ENCODE results near the gene FGF14. TPM values are rescaled to one million over a fixed set of nuclear protein-coding genes. Genes with fewer than 3 reads are reported as not detected.
"Not testable (repeated sequence)": the region's sequence is repeated elsewhere in the genome, so short reads cannot be mapped to it uniquely, and the experiment has no call there.

FGF14 gene
- total RNA-seq, 1 donor from 2014 or later, result 0.23 TPM

DNA sequence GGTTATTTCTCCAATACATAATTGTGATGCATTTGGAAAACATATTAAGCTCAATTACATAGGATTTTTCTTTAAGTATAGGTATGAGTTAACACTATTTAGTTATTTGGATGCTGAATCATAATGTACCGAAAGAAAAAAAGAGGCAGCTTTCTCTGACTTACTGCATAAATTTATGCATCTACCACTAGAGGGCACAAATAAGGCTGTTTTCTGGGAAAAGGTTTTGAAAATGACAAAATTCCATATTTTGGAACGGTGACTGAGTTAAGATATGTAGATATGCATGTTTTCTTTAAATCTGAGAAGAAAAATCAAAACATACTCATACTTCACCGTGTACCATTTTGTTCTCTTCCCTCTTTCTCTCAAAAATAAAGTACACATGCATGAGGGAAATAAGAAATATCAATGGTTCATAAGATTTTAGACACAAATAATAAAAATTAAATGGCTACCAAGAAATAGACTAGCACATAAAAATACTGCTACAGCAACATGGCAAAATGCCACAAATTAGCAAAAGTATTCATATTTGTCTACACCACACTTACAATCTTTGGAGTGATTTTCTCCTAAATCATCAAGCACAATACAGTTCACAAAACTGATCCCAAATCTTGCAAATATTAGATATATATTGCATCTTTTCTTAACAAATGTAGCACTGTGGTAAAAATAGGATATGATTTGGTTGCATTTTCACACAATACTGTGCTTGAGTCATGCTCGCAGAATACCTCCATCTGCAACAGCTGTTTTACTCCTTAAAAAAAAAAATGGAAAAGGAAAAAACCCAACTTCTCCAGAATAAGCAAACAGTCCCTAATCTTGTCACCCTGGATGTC lies 260.0 kb downstream of the FGF14 start:
- no peak overlapping the region for H3K4me3 Mint-ChIP-seq (ENCODE audit: unreplicated experiment)
- no peak overlapping the region for H3K9ac ChIP-seq (ENCODE audit: low read length)
- no peaks in the 10 kb centered on the region for H3K36me3 ChIP-seq (ENCODE audit: insufficient read depth, low read length)
- no peak overlapping the region for H3K4me2 ChIP-seq (ENCODE audit: low read length)
- FAIRE-seq (no peak), DNase-seq (ENCODE audit: low read depth) (peak; percentile 18)
- H2AFZ ChIP-seq (ENCODE audit: low read depth, low read length), result no peak overlapping the region
- no peaks in the 10 kb centered on the region for H3K27me3 ChIP-seq (ENCODE audit: insufficient read depth, low read length)
- no peak overlapping the region for H3K27ac Mint-ChIP-seq (ENCODE audit: unreplicated experiment)
- no peaks in the 10 kb centered on the region for H3K9me3 ChIP-seq (ENCODE audit: insufficient read depth, low read depth, low read length)
- H3K36me3 Mint-ChIP-seq (ENCODE audit: low read depth, unreplicated experiment), result no peaks in the 10 kb centered on the region
- H3K4me3 ChIP-seq (ENCODE audit: insufficient read depth, low read depth, low read length), result no peak overlapping the region
- no peaks in the 10 kb centered on the region for H3K79me2 ChIP-seq (ENCODE audit: insufficient read depth, low read length)
- TF ChIP-seq, protein P1, sequence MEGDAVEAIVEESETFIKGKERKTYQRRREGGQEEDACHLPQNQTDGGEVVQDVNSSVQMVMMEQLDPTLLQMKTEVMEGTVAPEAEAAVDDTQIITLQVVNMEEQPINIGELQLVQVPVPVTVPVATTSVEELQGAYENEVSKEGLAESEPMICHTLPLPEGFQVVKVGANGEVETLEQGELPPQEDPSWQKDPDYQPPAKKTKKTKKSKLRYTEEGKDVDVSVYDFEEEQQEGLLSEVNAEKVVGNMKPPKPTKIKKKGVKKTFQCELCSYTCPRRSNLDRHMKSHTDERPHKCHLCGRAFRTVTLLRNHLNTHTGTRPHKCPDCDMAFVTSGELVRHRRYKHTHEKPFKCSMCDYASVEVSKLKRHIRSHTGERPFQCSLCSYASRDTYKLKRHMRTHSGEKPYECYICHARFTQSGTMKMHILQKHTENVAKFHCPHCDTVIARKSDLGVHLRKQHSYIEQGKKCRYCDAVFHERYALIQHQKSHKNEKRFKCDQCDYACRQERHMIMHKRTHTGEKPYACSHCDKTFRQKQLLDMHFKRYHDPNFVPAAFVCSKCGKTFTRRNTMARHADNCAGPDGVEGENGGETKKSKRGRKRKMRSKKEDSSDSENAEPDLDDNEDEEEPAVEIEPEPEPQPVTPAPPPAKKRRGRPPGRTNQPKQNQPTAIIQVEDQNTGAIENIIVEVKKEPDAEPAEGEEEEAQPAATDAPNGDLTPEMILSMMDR (IDR thresholded peaks at IDR 0.05; ENCODE audit: insufficient read depth, low read depth, low read length), result peak; percentile 80
- TF ChIP-seq EZH2 (IDR thresholded peaks at IDR 0.05; ENCODE audit: insufficient read depth, low read length), result no peak
- H4K20me1 ChIP-seq (ENCODE audit: insufficient read depth, low read length), result no peaks in the 10 kb centered on the region
- no peaks in the 10 kb centered on the region for H3K4me1 Mint-ChIP-seq (ENCODE audit: low read depth, unreplicated experiment)
- no peaks in the 10 kb centered on the region for H3K9me3 Mint-ChIP-seq (ENCODE audit: unreplicated experiment)
- H3K27me3 Mint-ChIP-seq (ENCODE audit: low read depth, unreplicated experiment), result no peaks in the 10 kb centered on the region
- no peak overlapping the region for H3K27ac ChIP-seq (ENCODE audit: low read depth, low read length)
- H3K4me1 ChIP-seq (ENCODE audit: insufficient read depth, low read length), result no peaks in the 10 kb centered on the region

DNA sequence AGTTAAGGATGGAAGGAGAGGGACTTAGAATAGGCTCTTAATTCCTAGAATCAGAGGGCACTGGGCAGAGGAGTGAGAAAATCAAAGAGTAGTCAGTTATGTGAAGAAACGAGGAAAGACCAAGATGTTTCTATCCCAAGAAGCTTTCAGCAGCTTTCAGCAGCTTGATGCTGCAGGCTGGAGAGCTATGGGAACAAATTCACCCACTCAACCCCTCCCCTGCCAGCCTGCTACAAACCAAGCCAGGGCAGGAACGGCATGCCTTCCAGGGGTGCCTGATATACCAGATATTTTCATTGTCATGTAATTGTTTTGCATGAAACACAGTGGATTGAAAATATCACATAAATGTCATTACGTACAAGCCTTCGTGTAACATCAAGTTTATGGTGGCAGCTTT lies 262.2 kb downstream of the FGF14 start:
- Mint-ChIP-seq H3K27me3 (ENCODE audit: low read depth, unreplicated experiment) (no peaks in the 10 kb centered on the region), H3K4me3 (ENCODE audit: unreplicated experiment) (no peak overlapping the region), H3K4me1 (ENCODE audit: low read depth, unreplicated experiment) (peaks cover 2% of the 10 kb centered on the region), H3K9me3 (ENCODE audit: unreplicated experiment) (no peaks in the 10 kb centered on the region), H3K27ac (ENCODE audit: unreplicated experiment) (no peak overlapping the region), H3K36me3 (ENCODE audit: low read depth, unreplicated experiment) (no peaks in the 10 kb centered on the region)
- Histone ChIP-seq H2AFZ (ENCODE audit: low read depth, low read length) (no peak overlapping the region), H3K9me3 (ENCODE audit: insufficient read depth, low read depth, low read length) (no peaks in the 10 kb centered on the region), H3K4me1 (ENCODE audit: insufficient read depth, low read length) (no peaks in the 10 kb centered on the region), H3K36me3 (ENCODE audit: insufficient read depth, low read length) (no peaks in the 10 kb centered on the region), H3K79me2 (ENCODE audit: insufficient read depth, low read length) (no peaks in the 10 kb centered on the region), H3K4me2 (ENCODE audit: low read length) (no peak overlapping the region), H3K27me3 (ENCODE audit: insufficient read depth, low read length) (no peaks in the 10 kb centered on the region), H3K4me3 (ENCODE audit: insufficient read depth, low read depth, low read length) (no peak overlapping the region), H3K27ac (ENCODE audit: low read depth, low read length) (no peak overlapping the region), H4K20me1 (ENCODE audit: insufficient read depth, low read length) (no peaks in the 10 kb centered on the region), H3K9ac (ENCODE audit: low read length) (no peak overlapping the region)
- DNase-seq (ENCODE audit: low read depth) (no peak), FAIRE-seq (no peak)
- TF ChIP-seq, protein P1 (IDR thresholded peaks at IDR 0.05; ENCODE audit: insufficient read depth, low read depth, low read length), result no peak
- no peak for TF ChIP-seq EZH2 (IDR thresholded peaks at IDR 0.05; ENCODE audit: insufficient read depth, low read length)

DNA sequence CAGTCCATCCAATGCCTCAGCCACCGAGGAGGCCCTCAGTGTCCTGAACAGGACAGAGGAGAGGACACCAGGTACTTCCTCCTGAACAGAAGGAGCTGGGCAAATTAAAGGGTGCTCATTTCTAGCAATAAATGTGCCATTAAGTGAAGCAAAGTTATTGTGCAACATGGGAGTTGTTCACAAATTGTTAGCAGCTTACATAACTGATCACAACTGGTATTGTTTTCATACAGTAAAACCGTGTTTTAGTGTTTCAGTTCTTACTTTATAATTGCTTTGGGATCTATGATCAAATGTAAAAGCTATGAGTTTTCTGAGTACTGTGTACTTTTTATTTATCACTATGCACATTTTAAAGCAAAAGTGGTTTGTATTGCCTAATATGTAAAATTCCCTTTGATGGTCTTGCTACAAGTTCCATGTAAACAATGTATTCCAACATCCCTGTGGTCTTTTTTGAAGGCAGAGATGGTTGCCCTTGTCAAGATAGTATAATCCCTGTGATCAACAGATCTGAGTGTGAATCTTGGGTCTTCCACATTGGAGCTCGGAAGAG lies 263.1 kb downstream of the FGF14 start:
- Mint-ChIP-seq H3K36me3 (ENCODE audit: low read depth, unreplicated experiment) (no peaks in the 10 kb centered on the region), H3K4me1 (ENCODE audit: low read depth, unreplicated experiment) (peaks cover 2% of the 10 kb centered on the region), H3K9me3 (ENCODE audit: unreplicated experiment) (no peaks in the 10 kb centered on the region), H3K4me3 (ENCODE audit: unreplicated experiment) (no peak overlapping the region), H3K27ac (ENCODE audit: unreplicated experiment) (no peak overlapping the region), H3K27me3 (ENCODE audit: low read depth, unreplicated experiment) (no peaks in the 10 kb centered on the region)
- Histone ChIP-seq H3K4me3 (ENCODE audit: insufficient read depth, low read depth, low read length) (no peak overlapping the region), H2AFZ (ENCODE audit: low read depth, low read length) (no peak overlapping the region), H3K79me2 (ENCODE audit: insufficient read depth, low read length) (no peaks in the 10 kb centered on the region), H3K9ac (ENCODE audit: low read length) (no peak overlapping the region), H3K9me3 (ENCODE audit: insufficient read depth, low read depth, low read length) (no peaks in the 10 kb centered on the region), H4K20me1 (ENCODE audit: insufficient read depth, low read length) (no peaks in the 10 kb centered on the region), H3K36me3 (ENCODE audit: insufficient read depth, low read length) (no peaks in the 10 kb centered on the region), H3K4me2 (ENCODE audit: low read length) (no peak overlapping the region), H3K4me1 (ENCODE audit: insufficient read depth, low read length) (no peaks in the 10 kb centered on the region), H3K27me3 (ENCODE audit: insufficient read depth, low read length) (no peaks in the 10 kb centered on the region), H3K27ac (ENCODE audit: low read depth, low read length) (no peak overlapping the region)
- DNase-seq (ENCODE audit: low read depth), result no peak
- no peak for TF ChIP-seq EZH2 (IDR thresholded peaks at IDR 0.05; ENCODE audit: insufficient read depth, low read length)
- TF ChIP-seq, protein P1 (IDR thresholded peaks at IDR 0.05; ENCODE audit: insufficient read depth, low read depth, low read length), result no peak
- FAIRE-seq, result no peak

DNA sequence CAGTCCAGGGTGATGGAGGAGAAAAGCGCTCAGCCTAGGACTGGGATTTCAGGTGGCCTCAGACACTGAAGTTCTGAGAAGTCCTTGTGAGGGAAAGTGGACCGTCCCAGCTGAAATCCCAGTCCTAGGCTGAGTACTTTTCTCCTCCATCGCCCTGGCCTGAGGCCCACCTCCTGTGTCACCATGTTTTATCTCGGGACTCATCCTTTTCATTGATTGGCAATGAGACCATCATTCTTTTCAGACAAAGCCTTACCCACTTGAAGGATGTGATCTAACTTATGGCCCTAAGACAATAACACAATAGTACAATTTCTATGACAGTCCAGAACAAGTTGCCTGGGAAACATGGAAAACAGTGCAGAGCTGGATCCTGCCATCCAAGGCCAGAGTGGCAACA lies 263.9 kb downstream of the FGF14 start:
- not testable (repeated sequence) for H3K4me1 ChIP-seq (ENCODE audit: insufficient read depth, low read length); H3K36me3 Mint-ChIP-seq (ENCODE audit: low read depth, unreplicated experiment); DNase-seq (ENCODE audit: low read depth); H3K27me3 Mint-ChIP-seq (ENCODE audit: low read depth, unreplicated experiment); H4K20me1 ChIP-seq (ENCODE audit: insufficient read depth, low read length); H3K4me3 Mint-ChIP-seq (ENCODE audit: unreplicated experiment); H3K36me3 ChIP-seq (ENCODE audit: insufficient read depth, low read length); FAIRE-seq; H3K4me2 ChIP-seq (ENCODE audit: low read length); H3K9me3 Mint-ChIP-seq (ENCODE audit: unreplicated experiment); H3K27me3 ChIP-seq (ENCODE audit: insufficient read depth, low read length); H3K27ac Mint-ChIP-seq (ENCODE audit: unreplicated experiment); H3K4me1 Mint-ChIP-seq (ENCODE audit: low read depth, unreplicated experiment); H2AFZ ChIP-seq (ENCODE audit: low read depth, low read length); H3K9me3 ChIP-seq (ENCODE audit: insufficient read depth, low read depth, low read length); H3K4me3 ChIP-seq (ENCODE audit: insufficient read depth, low read depth, low read length); H3K9ac ChIP-seq (ENCODE audit: low read length); H3K27ac ChIP-seq (ENCODE audit: low read depth, low read length); H3K79me2 ChIP-seq (ENCODE audit: insufficient read depth, low read length)

All from astrocyte (in vitro differentiated cells and primary cell).